Measurements from ENCODE around the gene RNU6-8.

DNA sequence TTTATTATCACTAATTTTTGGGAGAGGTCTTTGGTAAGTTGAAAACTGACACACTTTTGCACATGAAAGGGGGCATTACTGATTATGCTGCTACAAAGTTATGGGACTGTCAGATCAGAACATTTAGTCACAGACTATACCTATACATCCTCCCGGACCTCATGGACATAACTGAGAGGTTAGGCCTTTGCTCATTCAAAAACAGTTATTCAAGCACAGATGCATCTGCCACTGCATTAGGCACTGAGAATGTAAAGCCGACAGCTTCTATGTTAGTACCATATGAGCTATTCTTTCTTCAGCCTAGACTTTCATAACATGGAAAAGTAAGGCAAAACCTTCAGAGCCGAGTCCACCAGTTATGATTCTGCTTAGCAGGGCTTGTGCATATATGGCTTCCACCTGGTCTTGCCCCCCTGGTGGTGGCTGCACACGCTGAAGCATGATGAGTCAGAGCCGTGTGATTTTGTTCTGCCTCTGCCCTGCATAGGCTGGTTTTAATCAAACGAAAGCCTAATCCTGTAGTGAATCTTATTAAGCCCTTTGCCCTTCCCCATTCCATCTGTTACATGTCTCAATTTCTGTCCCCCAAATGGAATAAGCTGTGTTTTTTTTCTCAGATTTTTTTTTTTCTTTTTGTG lies 21.8 kb upstream of the RNU6-8 start:
- no peak for TF ChIP-seq EZH2 (IDR thresholded peaks at IDR 0.05; ENCODE audit: borderline replicate concordance, insufficient read depth, low read depth, low read length, poor library complexity, severe bottlenecking)
- TF ChIP-seq, protein P1, sequence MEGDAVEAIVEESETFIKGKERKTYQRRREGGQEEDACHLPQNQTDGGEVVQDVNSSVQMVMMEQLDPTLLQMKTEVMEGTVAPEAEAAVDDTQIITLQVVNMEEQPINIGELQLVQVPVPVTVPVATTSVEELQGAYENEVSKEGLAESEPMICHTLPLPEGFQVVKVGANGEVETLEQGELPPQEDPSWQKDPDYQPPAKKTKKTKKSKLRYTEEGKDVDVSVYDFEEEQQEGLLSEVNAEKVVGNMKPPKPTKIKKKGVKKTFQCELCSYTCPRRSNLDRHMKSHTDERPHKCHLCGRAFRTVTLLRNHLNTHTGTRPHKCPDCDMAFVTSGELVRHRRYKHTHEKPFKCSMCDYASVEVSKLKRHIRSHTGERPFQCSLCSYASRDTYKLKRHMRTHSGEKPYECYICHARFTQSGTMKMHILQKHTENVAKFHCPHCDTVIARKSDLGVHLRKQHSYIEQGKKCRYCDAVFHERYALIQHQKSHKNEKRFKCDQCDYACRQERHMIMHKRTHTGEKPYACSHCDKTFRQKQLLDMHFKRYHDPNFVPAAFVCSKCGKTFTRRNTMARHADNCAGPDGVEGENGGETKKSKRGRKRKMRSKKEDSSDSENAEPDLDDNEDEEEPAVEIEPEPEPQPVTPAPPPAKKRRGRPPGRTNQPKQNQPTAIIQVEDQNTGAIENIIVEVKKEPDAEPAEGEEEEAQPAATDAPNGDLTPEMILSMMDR (IDR thresholded peaks at IDR 0.05): peak; percentile 9
